ENCODE data around the gene ZNF821.
"Not testable (repeated sequence)": the region's sequence is repeated elsewhere in the genome, so short reads cannot be mapped to it uniquely, and the experiment has no call there.

ZNF821 gene

GRCh38 chr16:71883849-71884638 is at the start of gene ZNF821:
ZNF821 (minus strand) TSS chr16:71884182; CDS start chr16:71879946, 4,236 bp downstream.
- DNase-seq (ENCODE audit: low read depth in 3 of 3), result peak in 2 of 3 donors; percentile 55 to 79

GRCh38 chr16:71933017-71933416 is 49.0 kb upstream of the ZNF821 start:
- DNase-seq (ENCODE audit: low read depth in 3 of 3), result no peak

- DNase-seq (ENCODE audit: low read depth in 3 of 3), result no peak
These were observed 47.6 kb upstream of the ZNF821 start for GRCh38 chr16:71931599-71931998.

GRCh38 chr16:71931001-71931400 is 47.0 kb upstream of the ZNF821 start:
- DNase-seq (ENCODE audit: low read depth in 3 of 3), result no peak

- DNase-seq (ENCODE audit: low read depth in 3 of 3), result no peak
These were observed 46.1 kb upstream of the ZNF821 start for GRCh38 chr16:71930013-71930563.

GRCh38 chr16:71929048-71929447 is 45.1 kb upstream of the ZNF821 start:
- no peak for DNase-seq (ENCODE audit: low read depth in 3 of 3)

GRCh38 chr16:71927787-71928186 is 43.8 kb upstream of the ZNF821 start:
- DNase-seq (ENCODE audit: low read depth in 3 of 3), result no peak

- DNase-seq (ENCODE audit: low read depth in 3 of 3), result no peak
These were observed 43.4 kb upstream of the ZNF821 start for GRCh38 chr16:71927383-71927782.

GRCh38 chr16:71924710-71925109 is 40.7 kb upstream of the ZNF821 start:
- no peak for DNase-seq (ENCODE audit: low read depth in 3 of 3)

- no peak for DNase-seq (ENCODE audit: low read depth in 3 of 3)
These were observed 40.1 kb upstream of the ZNF821 start for GRCh38 chr16:71923941-71924690.

GRCh38 chr16:71920658-71921057 is 36.7 kb upstream of the ZNF821 start:
- no peak for DNase-seq (ENCODE audit: low read depth in 3 of 3)

- no peak for DNase-seq (ENCODE audit: low read depth in 3 of 3)
These were observed 35.1 kb upstream of the ZNF821 start for GRCh38 chr16:71919035-71919434.

GRCh38 chr16:71917900-71918299 is 33.9 kb upstream of the ZNF821 start:
- no peak for DNase-seq (ENCODE audit: low read depth in 3 of 3)

GRCh38 chr16:71916397-71916920 is 32.5 kb upstream of the ZNF821 start:
- DNase-seq (ENCODE audit: low read depth in 3 of 3), result no peak

GRCh38 chr16:71915350-71915749 is 31.4 kb upstream of the ZNF821 start:
- DNase-seq (ENCODE audit: low read depth in 3 of 3), result no peak

- no peak for DNase-seq (ENCODE audit: low read depth in 3 of 3)
These were observed 30.8 kb upstream of the ZNF821 start for GRCh38 chr16:71914802-71915201.

- no peak for DNase-seq (ENCODE audit: low read depth in 3 of 3)
These were observed 28.7 kb upstream of the ZNF821 start for GRCh38 chr16:71912534-71913275.

GRCh38 chr16:71911121-71911520 is 27.1 kb upstream of the ZNF821 start:
- DNase-seq (ENCODE audit: low read depth in 3 of 3), result no peak

GRCh38 chr16:71905765-71906164 is 21.8 kb upstream of the ZNF821 start:
- DNase-seq (ENCODE audit: low read depth in 3 of 3), result not testable (repeated sequence)

- no peak for DNase-seq (ENCODE audit: low read depth in 3 of 3)
These were observed 20.3 kb upstream of the ZNF821 start for GRCh38 chr16:71904239-71904638.

- no peak for DNase-seq (ENCODE audit: low read depth in 3 of 3)
These were observed 19.6 kb upstream of the ZNF821 start for GRCh38 chr16:71903608-71904007.
